Aorta (tissue), 5 donors: ENCODE data around the gene CELF2. TPM values are rescaled to one million over a fixed set of nuclear protein-coding genes. Genes with fewer than 3 reads are reported as not detected.

Experiments
- ATAC-seq: fragments of 200-7000 bp; cut with Tn5 transposase; one replicate; pipeline ENCODE4 v1.9.1; 2022; ENCODE audit warnings: moderate library complexity; ENCODE audit not compliant: low FRiP score
- DNase-seq, 2 donors: peaks; one replicate each; pipeline ENCODE4 v3.0.0-alpha.2; 2020
- H3K27ac ChIP-seq, 2 donors: one replicate each; pipeline ENCODE4 v1.5.1; 2013; ENCODE audit warnings: low read length in 2 of 2, mild to moderate bottlenecking in 2 of 2, moderate library complexity in 2 of 2, control low read depth in 1 of 2, inconsistent platforms in 1 of 2, low read depth in 1 of 2
- H3K27me3 ChIP-seq, 2 donors: one replicate each; pipeline ENCODE4 v1.6.1; 2013; ENCODE audit warnings: control low read depth in 1 of 2, low read length in 1 of 2, mild to moderate bottlenecking in 1 of 2, moderate library complexity in 1 of 2; ENCODE audit not compliant: insufficient read depth in 2 of 2, control insufficient read depth in 1 of 2
- H3K36me3 ChIP-seq, 2 donors: one replicate each; pipeline ENCODE4 v1.6.1; 2013; ENCODE audit warnings: control low read depth in 1 of 2, low read length in 1 of 2, mild to moderate bottlenecking in 1 of 2; ENCODE audit not compliant: insufficient read depth in 2 of 2, control insufficient read depth in 1 of 2
- H3K4me1 ChIP-seq, 2 donors: one replicate each; pipeline ENCODE4 v1.6.1; 2013; ENCODE audit warnings: low read length in 2 of 2, control low read depth in 1 of 2, mild to moderate bottlenecking in 1 of 2, moderate library complexity in 1 of 2; ENCODE audit not compliant: insufficient read depth in 2 of 2, control insufficient read depth in 1 of 2
- H3K4me3 ChIP-seq, 2 donors: one replicate each; pipeline ENCODE4 v1.5.1; 2013; ENCODE audit warnings: low read length in 2 of 2, control low read depth in 1 of 2, mild to moderate bottlenecking in 1 of 2
- H3K9me3 ChIP-seq: one replicate; pipeline ENCODE4 v1.6.1; 2013; ENCODE audit warnings: mild to moderate bottlenecking, low read length; ENCODE audit not compliant: control insufficient read depth
- WGBS, 2 donors: extraction: QIAGEN DNeasy Blood & Tissue Kit; methylation state at CpG; one replicate each; pipeline ENCODE4 v1.1.7; 2013; 5-methylcytosine and 5-hydroxymethylcytosine counted together
- intact Hi-C, 2 donors: fragments of 100-400 bp; cut with DNase I; formaldehyde crosslinking; loops; one replicate each; pipeline versions ENCODE4 v1.14.2 to v1.15.0; 2022
- polyA plus RNA-seq, 2 donors: library from polyadenylated mRNA; stranded (reverse); fragments of 200-250 nt; gene quantifications; one replicate each; pipeline ENCODE4 v1.2.3, GENCODE V29; 2013
- total RNA-seq, 2 donors: library from RNA; stranded (reverse); fragmentation: NEBNext Ultra II Directional; extraction: Animal tissue kit (Norgen Biotek cat#: 25700); gene quantifications; one replicate each; pipeline ENCODE4 v1.2.1, GENCODE V29; 2021
- donor health status: healthy with polysubstance abuse.
- donor health status: Bipolar disorder and iron deficiency.
- donor health status: DM: no; HTN: no; CAD: no.
- donor health status: DM: no; HTN: no; CAD: no.
- donor health status: DM: yes; HTN: yes; CAD: no.

Gene CELF2
- total and polyA plus RNA-seq, 4 donors, result 10.9 to 55.4 (median 36.4) TPM

DNA sequence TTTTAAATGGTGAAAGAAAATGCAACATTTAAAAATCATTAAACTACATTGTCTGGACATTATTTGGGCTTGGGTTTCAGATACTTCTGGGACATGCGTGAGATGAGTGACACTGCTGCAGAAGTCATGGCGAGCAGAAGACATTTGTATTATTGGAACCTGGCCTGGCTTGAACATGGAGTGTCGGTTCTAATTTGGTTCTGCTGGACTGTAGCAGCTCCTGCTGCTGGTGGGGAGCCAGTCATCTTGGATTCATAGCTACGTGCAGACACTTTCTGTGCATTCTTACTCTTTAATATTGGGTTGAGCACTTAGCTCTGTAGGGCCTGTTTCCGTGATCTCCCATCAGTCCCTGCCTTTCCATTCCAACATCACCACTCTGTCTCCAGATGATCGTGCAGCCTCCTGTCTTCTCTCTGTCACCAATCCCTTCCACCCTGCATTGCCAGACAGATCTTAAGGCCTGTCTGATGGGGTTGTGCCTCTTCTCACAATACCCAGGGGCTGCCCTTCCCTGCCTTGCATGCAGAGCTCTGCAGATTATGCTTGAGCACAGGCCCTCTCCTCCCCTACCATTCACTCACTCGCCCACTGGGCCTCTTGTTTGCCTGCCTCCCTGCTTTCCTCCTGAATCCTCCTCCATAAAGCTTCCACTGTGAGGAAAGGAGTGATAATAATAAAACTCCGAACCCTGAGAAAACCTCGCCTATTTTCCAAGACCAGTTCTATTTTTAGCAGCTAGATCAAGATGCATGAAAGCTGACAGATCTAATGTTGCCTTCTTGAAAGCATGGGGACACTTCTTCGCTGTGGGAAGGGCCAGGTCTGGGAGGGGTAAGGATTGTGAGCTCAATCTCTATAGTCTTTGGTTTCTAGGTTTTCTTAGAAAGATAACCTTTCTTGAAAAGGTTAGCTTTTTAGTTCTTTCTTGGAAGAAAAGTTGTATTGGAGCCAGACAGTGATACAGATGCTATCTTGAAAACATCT, 32.9 kb downstream of the CELF2 start:
- Histone ChIP-seq H3K4me3 (no peak overlapping the region), H3K9me3 (no peaks in the 10 kb centered on the region), H3K36me3 (no peaks in the 10 kb centered on the region), H3K27me3 (no peaks in the 10 kb centered on the region), H3K4me1 (peaks cover 9% of the 10 kb centered on the region in 2 donors), H3K27ac (peak overlapping the region in 1 of 2 donors; percentile 5)
- DNase-seq, result no peak
- intact Hi-C loops, result loop anchor here in 1 of 2 donors (10.0 kb wide), 1 partner anchor 224 kb away; no protein-coding TSS in a partner anchor
- ATAC-seq, result no peak
- 36 to 37% methylated on average over 10 of the region's 10 CpGs for WGBS, 2 donors

DNA sequence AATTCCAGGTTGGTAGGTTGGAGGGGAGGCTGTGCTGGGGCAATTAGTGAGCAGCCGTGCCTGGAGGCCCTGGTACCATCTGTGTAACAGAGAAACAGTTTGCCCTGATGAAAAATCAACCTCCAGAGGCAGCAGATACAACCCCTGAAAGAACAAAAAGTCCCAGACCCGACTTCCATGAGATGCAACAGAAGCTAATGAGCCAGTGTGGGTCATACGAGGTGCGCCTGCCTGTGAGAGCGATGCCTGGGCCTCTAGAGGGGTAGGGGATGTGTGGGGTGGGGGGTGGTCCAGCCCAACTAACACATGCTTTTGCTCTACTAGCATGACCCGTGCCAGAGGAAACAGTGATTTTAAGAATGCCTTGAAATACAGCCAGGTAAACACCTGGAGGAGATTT, 39.3 kb downstream of the CELF2 start:
- DNase-seq (no peak), ATAC-seq (no peak)
- no peak overlapping the region for H3K27ac ChIP-seq
- WGBS, 2 donors, result 85 to 89% methylated on average over 6 of the region's 6 CpGs
- no peaks in the 10 kb centered on the region for H3K9me3 ChIP-seq
- intact Hi-C loops, result loop anchor here in 1 of 2 donors (10.0 kb wide), 1 partner anchor 218 kb away; no protein-coding TSS in a partner anchor
- no peaks in the 10 kb centered on the region for H3K4me1 ChIP-seq
- H3K36me3 ChIP-seq, result no peaks in the 10 kb centered on the region
- no peaks in the 10 kb centered on the region for H3K27me3 ChIP-seq
- no peak overlapping the region for H3K4me3 ChIP-seq

DNA sequence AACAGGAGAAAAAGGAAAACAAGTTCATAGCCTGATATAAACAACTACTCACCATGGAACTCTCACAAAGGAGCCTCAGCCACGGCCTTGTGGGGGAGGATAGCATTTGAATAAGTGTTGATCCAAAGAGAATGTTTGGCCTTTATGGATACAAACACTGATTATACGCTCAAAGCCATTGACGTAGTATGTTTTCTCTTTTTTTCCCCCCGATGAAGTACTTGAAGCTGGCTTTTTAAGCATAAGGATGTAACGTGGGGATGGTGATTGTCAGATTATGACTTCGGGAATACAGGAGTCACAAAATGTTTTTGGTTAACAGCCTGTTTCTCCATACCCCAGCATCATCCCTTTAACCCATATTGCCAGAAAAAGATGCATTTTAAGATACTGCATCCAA, 39.8 kb downstream of the CELF2 start:
- H3K27ac ChIP-seq, result no peak overlapping the region
- no peaks in the 10 kb centered on the region for H3K27me3 ChIP-seq
- intact Hi-C loops, result loop anchor here in 1 of 2 donors (10.0 kb wide), 1 partner anchor 217 kb away; no protein-coding TSS in a partner anchor
- no peaks in the 10 kb centered on the region for H3K36me3 ChIP-seq
- H3K4me3 ChIP-seq, result no peak overlapping the region
- 91 to 92% methylated on average over 6 of the region's 6 CpGs for WGBS, 2 donors
- DNase-seq (no peak), ATAC-seq (no peak)
- H3K4me1 ChIP-seq, result no peaks in the 10 kb centered on the region
- H3K9me3 ChIP-seq, result no peaks in the 10 kb centered on the region

DNA sequence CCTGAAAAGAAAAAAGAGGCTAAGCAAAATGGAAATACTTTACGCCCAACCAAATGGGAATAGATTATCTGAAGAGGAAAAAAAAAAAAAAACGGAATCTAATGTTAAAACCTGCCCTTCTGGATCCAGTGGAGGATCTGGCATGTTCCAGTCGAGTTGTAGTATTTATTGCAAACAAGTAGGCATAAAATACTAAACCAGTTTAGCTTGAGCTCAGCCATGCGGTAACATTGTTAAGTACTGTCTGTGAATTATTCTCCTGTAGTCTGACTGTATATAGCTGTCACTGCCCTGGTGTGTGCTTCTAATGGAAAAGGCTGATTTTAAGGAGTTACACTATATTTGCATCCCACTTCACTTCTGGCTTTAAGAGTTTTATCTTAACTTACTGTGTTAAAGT, 40.3 kb downstream of the CELF2 start:
- Histone ChIP-seq H3K27ac (no peak overlapping the region), H3K4me3 (no peak overlapping the region), H3K4me1 (no peaks in the 10 kb centered on the region), H3K36me3 (no peaks in the 10 kb centered on the region), H3K27me3 (no peaks in the 10 kb centered on the region), H3K9me3 (no peaks in the 10 kb centered on the region)
- no peak for DNase-seq
- no peak for ATAC-seq
- 83 to 86% methylated on average over 4 of the region's 4 CpGs for WGBS, 2 donors
- intact Hi-C loops, result loop anchor here in 1 of 2 donors (10.0 kb wide), 1 partner anchor 217 kb away; no protein-coding TSS in a partner anchor

DNA sequence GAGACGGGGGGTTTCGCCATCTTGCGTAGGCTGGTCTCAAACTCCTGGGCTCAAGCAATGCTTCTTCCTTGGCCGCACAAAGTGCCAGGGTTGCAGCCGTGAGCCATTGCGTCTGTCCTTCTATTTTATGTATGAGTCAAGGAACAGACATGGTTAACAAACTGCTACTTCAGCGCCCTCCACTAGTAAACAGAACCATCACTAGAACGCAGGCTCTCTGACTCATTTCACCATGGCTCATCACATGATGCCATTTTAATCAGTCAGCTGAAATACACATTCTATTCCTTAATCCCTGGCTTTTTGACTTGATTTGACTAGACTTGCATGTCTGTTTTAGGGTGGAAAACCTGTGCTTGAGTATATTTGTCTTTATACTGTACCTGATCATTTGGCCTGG, 41.3 kb downstream of the CELF2 start:
- intact Hi-C loops, result loop anchor here in 1 of 2 donors (10.0 kb wide), 1 partner anchor 216 kb away; no protein-coding TSS in a partner anchor
- 92 to 95% methylated on average over 8 of the region's 8 CpGs for WGBS, 2 donors

DNA sequence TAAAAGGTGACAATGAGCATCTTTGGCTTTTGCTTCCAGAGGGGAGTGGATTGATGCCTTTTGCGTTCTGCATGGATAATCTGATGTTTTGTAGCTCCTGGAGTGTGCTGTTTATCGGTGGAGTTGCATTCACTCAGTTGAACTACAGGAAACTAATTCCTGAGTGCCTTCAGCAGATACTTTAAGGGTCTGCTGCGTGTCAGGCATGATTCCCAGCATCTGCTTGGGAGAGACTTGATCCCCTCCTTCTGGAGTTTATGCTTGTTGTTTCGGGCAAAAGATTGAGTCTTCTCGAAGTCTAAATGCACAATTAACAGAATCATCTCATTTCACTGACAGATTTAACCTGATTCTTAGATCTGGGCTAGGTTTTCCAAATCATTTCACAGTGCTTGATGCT, 46.2 kb downstream of the CELF2 start:
- no peak for DNase-seq
- Histone ChIP-seq H3K4me3 (no peak overlapping the region), H3K36me3 (no peaks in the 10 kb centered on the region), H3K9me3 (no peaks in the 10 kb centered on the region), H3K27me3 (no peaks in the 10 kb centered on the region), H3K27ac (no peak overlapping the region), H3K4me1 (peaks cover 0 to 2% of the 10 kb centered on the region in 2 donors)
- 84% methylated on average over 5 of the region's 5 CpGs for WGBS, 2 donors
- no peak for ATAC-seq
- intact Hi-C loops, result no loop called here

More for the DNA sequence above, 41.3 kb downstream of the CELF2 start:
- ATAC-seq (no peak), DNase-seq (no peak)
- Histone ChIP-seq H3K27me3 (no peaks in the 10 kb centered on the region), H3K36me3 (no peaks in the 10 kb centered on the region), H3K4me3 (no peak overlapping the region), H3K27ac (no peak overlapping the region), H3K9me3 (no peaks in the 10 kb centered on the region), H3K4me1 (peaks cover 0 to 2% of the 10 kb centered on the region in 2 donors)

DNA sequence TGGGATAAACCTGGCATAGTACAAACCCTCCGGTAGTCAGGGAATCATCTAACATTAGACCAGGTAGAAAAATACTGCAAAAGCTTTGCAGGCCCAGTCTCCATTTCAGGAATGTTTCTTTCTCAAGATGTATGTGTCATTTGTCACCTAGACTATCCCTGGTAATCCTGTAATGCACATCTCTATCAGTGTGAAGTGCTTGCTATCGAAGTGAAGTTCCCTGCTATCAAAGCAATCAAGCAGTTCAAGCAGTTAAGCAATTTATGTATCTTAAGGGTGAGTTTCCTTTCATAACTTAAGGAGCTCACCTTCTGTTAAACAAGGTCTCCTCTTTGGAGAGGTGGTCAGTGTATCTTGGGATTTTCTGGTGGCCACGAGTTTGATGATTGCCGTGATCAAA, 47.2 kb downstream of the CELF2 start:
- Histone ChIP-seq H3K4me3 (no peak overlapping the region), H3K36me3 (no peaks in the 10 kb centered on the region), H3K9me3 (no peaks in the 10 kb centered on the region), H3K4me1 (peaks cover 0 to 2% of the 10 kb centered on the region in 2 donors), H3K27ac (no peak overlapping the region), H3K27me3 (no peaks in the 10 kb centered on the region)
- DNase-seq, result no peak
- no peak for ATAC-seq
- intact Hi-C loops, result no loop called here
- 97% methylated on average over 4 of the region's 4 CpGs for WGBS, 2 donors

DNA sequence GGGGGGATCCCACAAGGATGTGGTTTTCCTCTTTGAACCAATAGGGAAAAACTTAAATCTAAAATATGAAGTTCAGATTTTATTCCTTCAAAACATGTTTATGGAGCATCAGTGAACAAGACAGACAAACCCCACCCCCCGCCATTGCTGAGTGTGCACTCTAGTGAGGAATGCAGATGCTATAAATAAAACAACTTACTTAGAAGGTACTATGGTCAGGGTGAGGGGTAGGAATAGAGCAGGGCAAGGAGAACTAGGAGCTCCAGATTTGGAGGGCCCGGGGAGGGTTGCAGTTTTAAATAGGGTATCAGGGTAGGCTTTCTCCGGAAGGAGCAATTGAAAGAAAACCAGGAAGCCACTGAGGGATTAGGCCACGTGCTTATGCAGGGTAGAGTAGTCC, 47.9 kb downstream of the CELF2 start:
- Histone ChIP-seq H3K9me3 (no peaks in the 10 kb centered on the region), H3K4me3 (no peak overlapping the region), H3K27me3 (no peaks in the 10 kb centered on the region), H3K27ac (no peak overlapping the region), H3K36me3 (no peaks in the 10 kb centered on the region), H3K4me1 (peaks cover 0 to 2% of the 10 kb centered on the region in 2 donors)
- DNase-seq (no peak), ATAC-seq (no peak)
- WGBS, 2 donors, result 89 to 90% methylated on average over 4 of the region's 4 CpGs
- intact Hi-C loops, result no loop called here
